Measurements from ENCODE around the gene PTPRK.

The PTPRK gene

GRCh38 chr6:128208851-128209580 is 311.4 kb downstream of the PTPRK start:
- DNase-seq (ENCODE audit: low read depth) = no peak
- TF ChIP-seq, protein P1, sequence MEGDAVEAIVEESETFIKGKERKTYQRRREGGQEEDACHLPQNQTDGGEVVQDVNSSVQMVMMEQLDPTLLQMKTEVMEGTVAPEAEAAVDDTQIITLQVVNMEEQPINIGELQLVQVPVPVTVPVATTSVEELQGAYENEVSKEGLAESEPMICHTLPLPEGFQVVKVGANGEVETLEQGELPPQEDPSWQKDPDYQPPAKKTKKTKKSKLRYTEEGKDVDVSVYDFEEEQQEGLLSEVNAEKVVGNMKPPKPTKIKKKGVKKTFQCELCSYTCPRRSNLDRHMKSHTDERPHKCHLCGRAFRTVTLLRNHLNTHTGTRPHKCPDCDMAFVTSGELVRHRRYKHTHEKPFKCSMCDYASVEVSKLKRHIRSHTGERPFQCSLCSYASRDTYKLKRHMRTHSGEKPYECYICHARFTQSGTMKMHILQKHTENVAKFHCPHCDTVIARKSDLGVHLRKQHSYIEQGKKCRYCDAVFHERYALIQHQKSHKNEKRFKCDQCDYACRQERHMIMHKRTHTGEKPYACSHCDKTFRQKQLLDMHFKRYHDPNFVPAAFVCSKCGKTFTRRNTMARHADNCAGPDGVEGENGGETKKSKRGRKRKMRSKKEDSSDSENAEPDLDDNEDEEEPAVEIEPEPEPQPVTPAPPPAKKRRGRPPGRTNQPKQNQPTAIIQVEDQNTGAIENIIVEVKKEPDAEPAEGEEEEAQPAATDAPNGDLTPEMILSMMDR (IDR thresholded peaks at IDR 0.05; ENCODE audit: control insufficient read depth, extremely low read depth, insufficient read depth) = no peak
- H3K4me3 ChIP-seq (ENCODE audit: low read depth, low read length) = no peak overlapping the region

DNA sequence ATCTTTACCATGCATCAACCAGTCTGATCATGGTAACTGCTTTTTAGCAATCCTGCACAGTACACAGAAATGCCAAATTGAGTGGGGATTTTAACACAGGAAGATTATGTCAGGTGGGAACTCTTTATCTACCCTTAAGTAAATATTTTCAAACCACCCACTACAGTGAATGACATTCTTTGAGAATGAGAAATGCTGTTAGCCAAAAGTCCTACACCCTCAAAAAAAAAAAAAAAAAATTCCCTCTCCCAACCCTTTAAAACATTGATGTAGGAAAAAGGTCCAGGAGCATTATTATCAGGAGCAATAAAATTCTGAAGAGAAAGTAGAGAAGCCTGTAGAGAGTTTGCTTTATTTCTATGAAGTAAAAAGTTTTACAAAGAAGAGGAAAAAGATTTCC is 312.3 kb downstream of the PTPRK start:
- H3K4me3 ChIP-seq (ENCODE audit: low read depth, low read length) = no peak overlapping the region
- TF ChIP-seq, protein P1 (IDR thresholded peaks at IDR 0.05; ENCODE audit: control insufficient read depth, extremely low read depth, insufficient read depth) = no peak
- no peak for DNase-seq (ENCODE audit: low read depth)

- no peak overlapping the region for H3K4me3 ChIP-seq (ENCODE audit: low read depth, low read length)
- TF ChIP-seq, protein P1 (IDR thresholded peaks at IDR 0.05; ENCODE audit: control insufficient read depth, extremely low read depth, insufficient read depth) = no peak
- no peak for DNase-seq (ENCODE audit: low read depth)
Observed at GRCh38 chr6:128206610-128207426, 313.6 kb downstream of the PTPRK start.

DNA sequence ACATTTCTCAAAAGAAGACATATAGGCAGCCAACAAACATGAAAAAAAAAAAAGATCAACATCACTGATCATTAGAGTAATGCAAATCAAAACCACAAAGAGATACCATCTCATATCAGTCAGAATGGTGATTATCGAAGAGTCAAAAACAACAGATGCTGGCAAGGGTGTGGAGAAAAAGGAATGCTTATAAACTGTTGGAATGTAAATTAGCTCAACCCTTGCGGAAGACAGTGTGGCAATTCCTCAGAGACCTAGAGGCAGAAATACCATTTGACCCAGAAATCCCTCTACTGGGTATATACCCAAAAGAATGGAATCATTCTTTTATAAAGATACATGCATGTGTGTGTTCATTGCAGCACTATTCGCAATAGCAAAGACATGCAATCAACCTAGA is 315.8 kb downstream of the PTPRK start:
- no peak for DNase-seq (ENCODE audit: low read depth)
- TF ChIP-seq, protein P1 (IDR thresholded peaks at IDR 0.05; ENCODE audit: control insufficient read depth, extremely low read depth, insufficient read depth) = no peak
- H3K4me3 ChIP-seq (ENCODE audit: low read depth, low read length) = no peak overlapping the region

DNA sequence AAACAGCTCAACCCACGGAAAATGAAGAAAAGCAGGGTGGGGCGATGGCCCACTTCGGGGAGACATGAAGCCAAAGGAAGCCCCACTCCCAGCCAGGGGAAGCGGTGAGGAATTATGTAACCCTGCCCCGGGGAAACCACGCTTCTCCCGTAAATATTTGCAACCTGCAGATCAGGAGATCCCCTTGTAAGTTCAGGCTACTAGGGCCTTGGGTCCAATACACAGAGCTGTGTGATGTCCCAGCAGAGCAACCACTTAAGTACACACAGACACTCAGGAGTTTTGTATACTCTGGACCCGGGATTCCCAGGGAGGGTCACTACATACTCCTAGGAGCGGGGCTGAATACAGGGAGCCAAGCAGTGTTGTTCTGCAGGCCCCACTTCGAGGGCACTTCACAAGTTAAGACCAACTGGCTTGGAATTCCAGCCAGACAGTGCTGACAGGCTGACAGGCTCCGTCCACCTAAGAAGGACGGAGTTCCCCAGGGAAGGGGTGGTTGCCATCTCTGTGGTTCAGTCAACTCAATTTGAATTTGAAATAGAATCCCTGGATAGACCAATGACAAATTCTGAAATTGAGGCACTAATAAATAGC is 318.1 kb downstream of the PTPRK start:
- no peak for DNase-seq (ENCODE audit: low read depth)
- TF ChIP-seq, protein P1 (IDR thresholded peaks at IDR 0.05; ENCODE audit: control insufficient read depth, extremely low read depth, insufficient read depth) = no peak
- no peak overlapping the region for H3K4me3 ChIP-seq (ENCODE audit: low read depth, low read length)

DNA sequence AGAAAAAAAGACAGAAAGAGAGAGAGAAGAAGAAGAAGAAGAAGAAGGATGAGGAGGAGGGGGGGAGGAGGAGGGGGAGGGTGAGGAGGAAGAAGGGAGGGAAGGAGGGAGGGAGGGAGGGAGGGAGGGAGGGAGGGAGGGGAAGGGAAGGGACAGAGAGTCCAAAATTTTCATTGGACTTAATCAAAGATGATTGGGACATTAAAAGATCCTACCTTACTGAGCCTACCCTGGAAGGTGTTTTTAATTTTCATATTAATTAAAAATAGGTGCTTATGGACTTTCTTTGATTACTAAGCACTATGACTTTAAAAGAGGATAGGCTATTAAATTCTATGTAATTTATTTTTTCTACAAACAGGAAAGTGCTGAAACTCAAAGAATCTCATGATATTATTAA is 319.6 kb downstream of the PTPRK start:
- DNase-seq (ENCODE audit: low read depth) = no peak
- TF ChIP-seq, protein P1 (IDR thresholded peaks at IDR 0.05; ENCODE audit: control insufficient read depth, extremely low read depth, insufficient read depth) = no peak
- no peak overlapping the region for H3K4me3 ChIP-seq (ENCODE audit: low read depth, low read length)

Measured in LNCaP clone FGC (cell line).